Psoas muscle (tissue), 8 donors: ENCODE measurements around the gene CHRM4. TPM values are rescaled to one million over a fixed set of nuclear protein-coding genes. Genes with fewer than 3 reads are reported as not detected.
"Not testable (repeated sequence)": the region's sequence is repeated elsewhere in the genome, so short reads cannot be mapped to it uniquely, and the experiment has no call there.

Experiments used
- ATAC-seq, 4 donors: fragments of 200-7000 bp; cut with Tn5 transposase; one replicate each; pipeline ENCODE4 v1.9.1; 2020; ENCODE audit warnings: moderate library complexity in 3 of 4, mild to moderate bottlenecking in 2 of 4
- DNase-seq, 2 donors: peaks; one replicate each; pipeline ENCODE4 v3.0.0-alpha.2; 2020
- H3K27ac ChIP-seq: fragments of 200-600 bp; one replicate; pipeline ENCODE4 v1.8.0; 2022
- H3K27me3 ChIP-seq, 3 donors: fragments of 200-600 bp in 1 of 3; one replicate each; pipeline versions ENCODE4 v1.6.1 to v1.8.0; 2013 to 2022; ENCODE audit warnings: low read length in 2 of 3, mild to moderate bottlenecking in 2 of 3, moderate library complexity in 1 of 3; ENCODE audit not compliant: insufficient read depth in 3 of 3
- H3K36me3 ChIP-seq, 2 donors: fragments of 200-600 bp in 1 of 2; one replicate each; pipeline versions ENCODE4 v1.6.1 to v1.8.0; 2013 to 2022; ENCODE audit warnings: low read depth in 1 of 2, mild to moderate bottlenecking in 1 of 2, moderate library complexity in 1 of 2; ENCODE audit not compliant: insufficient read depth in 1 of 2
- H3K4me1 ChIP-seq: fragments of 200-600 bp; one replicate; pipeline ENCODE4 v1.8.0; 2022
- H3K4me3 ChIP-seq: fragments of 200-600 bp; one replicate; pipeline ENCODE4 v1.8.0; 2022; ENCODE audit warnings: mild to moderate bottlenecking
- H3K9me3 ChIP-seq: fragments of 200-600 bp; one replicate; pipeline ENCODE4 v1.8.0; 2022
- WGBS, 3 donors: extraction: QIAGEN DNeasy Blood & Tissue Kit; methylation state at CpG; one replicate each; pipeline versions ENCODE4 v1.1.6 to v1.1.7; 2013; 5-methylcytosine and 5-hydroxymethylcytosine counted together
- intact Hi-C, 2 donors: fragments of 100-400 bp; cut with DNase I; formaldehyde crosslinking; loops; one replicate each; pipeline versions ENCODE4 v1.11.0 to v1.14.2; 2022
- polyA plus RNA-seq, 3 donors: library from polyadenylated mRNA; stranded (reverse); fragments of 200-250 nt; gene quantifications; one replicate each; pipeline ENCODE4 v1.2.3, GENCODE V29; 2013
- total RNA-seq, 4 donors: library from RNA; stranded (reverse); fragmentation: NEBNext Ultra II Directional in 2 of 4; extraction: Animal tissue kit (Norgen Biotek cat#: 25700) in 2 of 4; gene quantifications; one replicate each; pipeline versions ENCODE4 v1.2.1 to v1.2.4, GENCODE V29; 2021 to 2023
- TF ChIP-seq, protein P1 (sequence below): fragments of 200-600 bp; IDR thresholded peaks from one replicate; pipeline ENCODE4 v1.8.0; 2022; ENCODE audit warnings: antibody characterized with exemption
- donor health status: healthy with polysubstance abuse.
- donor health status: DM: no; HTN: no; CAD: no; lungs with moderate emphysema.
- donor health status: Bipolar disorder and iron deficiency.
- donor health status: healthy.
- donor health status: DM: yes; HTN: yes; CAD: no.
- donor health status: DM: no; HTN: no; CAD: no.
- donor health status: DM: no; HTN: no; CAD: no.
- donor health status: DM: yes; HTN: yes; CAD: no.

CHRM4 gene
- total and polyA plus RNA-seq, 7 donors: not detected

DNA sequence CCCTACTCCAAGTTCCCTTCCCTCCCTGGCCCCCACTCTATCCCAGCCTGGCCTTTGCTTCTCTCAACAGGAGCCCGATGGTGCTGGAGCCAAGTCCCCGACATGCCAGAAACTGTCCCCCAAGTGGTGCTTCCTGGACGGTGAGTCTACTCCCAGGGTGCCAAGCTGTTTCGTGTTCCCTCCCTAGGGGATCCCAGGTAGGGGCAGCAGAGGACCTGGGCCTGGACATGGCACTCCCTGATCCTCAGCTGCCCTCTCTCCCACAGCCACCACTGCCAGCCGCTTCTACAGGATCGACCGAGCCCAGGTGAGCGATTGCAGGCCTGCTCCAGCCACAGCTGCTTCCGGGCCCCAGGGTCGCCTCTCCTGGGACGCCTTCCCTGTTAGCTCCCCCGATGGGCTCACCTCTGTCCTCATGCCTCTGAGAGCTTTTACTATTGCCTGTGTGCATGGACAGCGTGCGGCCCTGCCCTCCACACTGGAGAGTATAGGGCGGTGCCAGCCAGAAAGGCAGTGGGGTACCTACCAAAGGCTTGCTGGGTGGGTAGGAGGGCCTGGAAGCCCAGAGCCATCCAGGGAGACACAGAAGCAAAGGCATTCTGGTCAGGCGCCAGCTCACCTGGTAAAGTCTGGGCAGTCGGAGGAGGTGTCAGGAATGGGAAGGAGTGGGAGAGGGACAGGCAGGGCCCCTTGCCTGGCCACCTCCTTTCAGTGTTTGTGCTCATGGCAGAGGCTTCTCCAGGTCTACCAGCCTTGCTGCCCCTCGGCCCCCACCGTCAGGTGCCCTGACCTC lies 15.1 kb downstream of the CHRM4 start:
- Histone ChIP-seq H3K27ac (no peak overlapping the region), H3K4me1 (peaks cover 6% of the 10 kb centered on the region), H3K36me3 (peaks cover 10 to 76% of the 10 kb centered on the region in 2 donors), H3K27me3 (peaks cover 0 to 8% (median 7%) of the 10 kb centered on the region in 3 donors), H3K9me3 (no peaks in the 10 kb centered on the region), H3K4me3 (no peak overlapping the region)
- intact Hi-C loops: no loop called here
- TF ChIP-seq, protein P1, sequence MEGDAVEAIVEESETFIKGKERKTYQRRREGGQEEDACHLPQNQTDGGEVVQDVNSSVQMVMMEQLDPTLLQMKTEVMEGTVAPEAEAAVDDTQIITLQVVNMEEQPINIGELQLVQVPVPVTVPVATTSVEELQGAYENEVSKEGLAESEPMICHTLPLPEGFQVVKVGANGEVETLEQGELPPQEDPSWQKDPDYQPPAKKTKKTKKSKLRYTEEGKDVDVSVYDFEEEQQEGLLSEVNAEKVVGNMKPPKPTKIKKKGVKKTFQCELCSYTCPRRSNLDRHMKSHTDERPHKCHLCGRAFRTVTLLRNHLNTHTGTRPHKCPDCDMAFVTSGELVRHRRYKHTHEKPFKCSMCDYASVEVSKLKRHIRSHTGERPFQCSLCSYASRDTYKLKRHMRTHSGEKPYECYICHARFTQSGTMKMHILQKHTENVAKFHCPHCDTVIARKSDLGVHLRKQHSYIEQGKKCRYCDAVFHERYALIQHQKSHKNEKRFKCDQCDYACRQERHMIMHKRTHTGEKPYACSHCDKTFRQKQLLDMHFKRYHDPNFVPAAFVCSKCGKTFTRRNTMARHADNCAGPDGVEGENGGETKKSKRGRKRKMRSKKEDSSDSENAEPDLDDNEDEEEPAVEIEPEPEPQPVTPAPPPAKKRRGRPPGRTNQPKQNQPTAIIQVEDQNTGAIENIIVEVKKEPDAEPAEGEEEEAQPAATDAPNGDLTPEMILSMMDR: no peak
- ATAC-seq (no peak), DNase-seq (no peak)
- 83 to 85% (median 84%) methylated on average over 17 to 19 of the region's 19 CpGs for WGBS, 3 donors

DNA sequence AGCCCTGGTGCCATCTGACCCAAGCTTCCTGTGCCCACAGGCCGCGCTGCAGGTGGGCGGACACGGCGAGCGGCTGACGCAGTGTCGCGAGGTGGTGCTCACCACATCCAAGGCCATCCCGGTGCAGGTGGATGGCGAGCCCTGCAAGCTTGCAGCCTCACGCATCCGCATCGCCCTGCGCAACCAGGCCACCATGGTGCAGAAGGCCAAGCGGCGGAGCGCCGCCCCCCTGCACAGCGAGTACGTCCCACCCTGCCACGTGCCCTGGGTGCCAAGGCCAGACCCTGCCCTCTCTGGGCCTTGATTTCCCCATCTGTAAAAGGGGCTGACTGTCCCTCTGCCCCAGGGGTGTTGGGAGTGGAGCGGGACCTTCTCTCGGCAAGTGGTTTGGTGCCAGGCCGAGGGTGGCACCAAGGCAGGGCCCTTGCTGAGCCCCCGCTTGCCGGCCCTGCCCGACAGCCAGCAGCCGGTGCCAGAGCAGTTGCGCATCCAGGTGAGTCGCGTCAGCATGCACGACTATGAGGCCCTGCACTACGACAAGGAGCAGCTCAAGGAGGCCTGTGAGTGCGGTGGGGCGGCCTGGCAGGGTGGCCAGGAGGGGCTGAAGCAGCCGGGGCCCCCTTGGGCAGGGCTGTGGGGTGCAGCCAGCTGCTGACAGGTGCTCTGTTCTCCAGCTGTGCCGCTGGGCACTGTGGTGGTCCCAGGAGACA lies 16.0 kb downstream of the CHRM4 start:
- no peaks in the 10 kb centered on the region for H3K9me3 ChIP-seq
- no peak for ATAC-seq
- H3K4me3 ChIP-seq: no peak overlapping the region
- peaks cover 10 to 85% of the 10 kb centered on the region in 2 donors for H3K36me3 ChIP-seq
- H3K4me1 ChIP-seq: no peaks in the 10 kb centered on the region
- DNase-seq: no peak
- intact Hi-C loops: no loop called here
- TF ChIP-seq, protein P1: no peak
- peaks cover 0 to 2% (median 0%) of the 10 kb centered on the region in 3 donors for H3K27me3 ChIP-seq
- no peak overlapping the region for H3K27ac ChIP-seq
- WGBS, 3 donors: 87 to 90% (median 90%) methylated on average over 35 to 38 of the region's 38 CpGs

DNA sequence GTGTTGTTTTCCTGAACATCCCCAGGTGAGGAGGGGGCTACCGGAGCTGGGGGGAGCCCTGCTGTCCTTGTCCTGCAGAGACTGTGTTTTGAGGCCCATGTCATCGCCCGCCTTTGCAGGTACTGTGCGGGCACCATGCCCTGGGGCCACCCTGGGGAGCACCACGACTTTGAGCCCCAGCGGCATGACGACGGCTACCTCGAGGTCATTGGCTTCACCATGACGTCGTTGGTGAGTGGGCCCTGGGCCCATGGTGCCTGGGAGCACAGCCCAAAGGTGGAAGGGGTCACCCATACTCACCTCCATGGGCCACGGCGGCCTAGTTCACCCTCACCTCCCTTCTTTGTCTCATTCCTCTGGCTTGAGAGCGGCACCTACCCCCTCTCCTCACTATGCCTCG lies 16.8 kb downstream of the CHRM4 start:
- Histone ChIP-seq H3K4me3 (no peak overlapping the region), H3K36me3 (peaks cover 13 to 92% of the 10 kb centered on the region in 2 donors), H3K27me3 (no peaks in the 10 kb centered on the region), H3K27ac (no peak overlapping the region), H3K4me1 (no peaks in the 10 kb centered on the region), H3K9me3 (no peaks in the 10 kb centered on the region)
- WGBS, 3 donors: 80 to 91% (median 88%) methylated on average over 14 to 15 of the region's 15 CpGs
- intact Hi-C loops: no loop called here
- ATAC-seq: no peak
- TF ChIP-seq, protein P1: no peak
- DNase-seq: no peak

DNA sequence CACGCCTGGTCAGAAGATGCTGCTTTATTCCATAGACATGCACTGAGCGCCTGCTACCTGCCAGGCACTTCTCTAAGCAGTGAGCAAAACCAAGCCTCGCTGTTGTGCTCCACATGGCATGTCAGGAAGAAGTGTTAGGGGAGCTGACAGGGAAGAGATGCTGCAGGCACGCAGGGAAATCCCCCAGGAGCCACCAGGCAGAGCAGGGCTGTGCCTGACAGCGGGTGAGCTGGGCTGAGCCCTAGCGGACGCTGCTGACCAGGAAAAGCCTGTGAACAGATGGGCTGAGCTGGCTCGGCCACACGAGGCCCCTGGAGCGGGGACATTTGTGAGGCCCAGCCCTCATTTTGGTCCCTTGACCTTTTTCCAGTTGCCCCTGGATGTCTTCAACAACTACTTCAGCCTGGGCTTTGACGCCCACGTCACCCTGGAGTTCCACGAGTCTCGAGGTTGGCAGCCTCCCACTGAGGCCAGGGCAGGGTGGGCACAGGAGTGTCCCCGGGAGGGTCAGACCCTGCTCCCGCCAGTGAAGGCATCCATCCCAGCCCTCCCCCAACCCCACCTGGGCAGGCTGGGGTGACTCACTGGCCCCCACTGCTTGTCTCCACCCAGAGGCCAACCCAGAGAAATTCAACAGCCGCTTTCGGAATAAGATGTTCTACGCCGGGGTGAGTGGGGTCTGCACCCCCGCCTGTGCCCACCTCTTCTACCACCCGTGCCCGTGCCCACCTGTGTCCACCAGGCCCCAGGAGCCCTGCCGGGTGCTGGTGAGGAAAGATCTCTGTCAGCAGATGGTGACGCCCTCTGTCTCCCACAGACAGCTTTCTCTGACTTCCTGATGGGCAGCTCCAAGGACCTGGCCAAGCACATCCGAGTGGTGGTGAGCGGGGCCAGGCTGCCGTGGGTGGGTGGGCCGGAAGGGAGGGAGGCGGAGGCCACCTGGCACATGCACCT lies 17.5 kb downstream of the CHRM4 start:
- ATAC-seq: no peak
- 82 to 84% (median 83%) methylated on average over 25 to 30 of the region's 30 CpGs for WGBS, 3 donors
- Histone ChIP-seq H3K27ac (no peak overlapping the region), H3K9me3 (no peaks in the 10 kb centered on the region), H3K4me1 (no peaks in the 10 kb centered on the region), H3K4me3 (no peak overlapping the region), H3K36me3 (peaks cover 15 to 96% of the 10 kb centered on the region in 2 donors), H3K27me3 (no peaks in the 10 kb centered on the region)
- TF ChIP-seq, protein P1: no peak
- peak in 1 of 2 donors; percentile 45 for DNase-seq
- intact Hi-C loops: no loop called here

DNA sequence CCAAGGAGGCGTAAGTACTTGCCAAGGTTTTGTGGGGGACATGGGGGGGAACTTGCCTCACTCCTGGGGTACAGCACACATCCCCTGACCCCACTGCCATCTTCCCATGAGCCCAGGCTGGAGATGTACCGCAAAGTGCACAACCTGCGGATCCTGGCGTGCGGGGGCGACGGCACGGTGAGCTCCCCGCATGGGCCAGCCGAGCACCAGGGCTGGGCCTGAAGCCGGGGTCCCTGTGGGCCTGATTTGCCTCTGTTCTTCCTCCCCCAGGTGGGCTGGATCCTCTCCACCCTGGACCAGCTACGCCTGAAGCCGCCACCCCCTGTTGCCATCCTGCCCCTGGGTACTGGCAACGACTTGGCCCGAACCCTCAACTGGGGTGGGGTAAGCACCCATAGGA lies 19.1 kb downstream of the CHRM4 start:
- H3K9me3 ChIP-seq, H3K4me1 ChIP-seq, H3K27me3 ChIP-seq, H3K27ac ChIP-seq, H3K4me3 ChIP-seq, DNase-seq, intact Hi-C loops, ATAC-seq: not testable (repeated sequence)
- 87 to 90% (median 88%) methylated on average over 13 to 15 of the region's 15 CpGs for WGBS, 3 donors
- peaks cover 10 to 99% of the 10 kb centered on the region in 2 donors for H3K36me3 ChIP-seq
